GM19193 (cell line): ENCODE results near the gene KLHL40.

ENCODE experiments used
- POLR2A ChIP-seq: IDR thresholded peaks from 4 replicates; pipeline ENCODE4 v1.6.1; 2011; ENCODE audit not compliant: insufficient read depth, insufficient read length; ENCODE audit errors: extremely low read depth

KLHL40 gene

DNA sequence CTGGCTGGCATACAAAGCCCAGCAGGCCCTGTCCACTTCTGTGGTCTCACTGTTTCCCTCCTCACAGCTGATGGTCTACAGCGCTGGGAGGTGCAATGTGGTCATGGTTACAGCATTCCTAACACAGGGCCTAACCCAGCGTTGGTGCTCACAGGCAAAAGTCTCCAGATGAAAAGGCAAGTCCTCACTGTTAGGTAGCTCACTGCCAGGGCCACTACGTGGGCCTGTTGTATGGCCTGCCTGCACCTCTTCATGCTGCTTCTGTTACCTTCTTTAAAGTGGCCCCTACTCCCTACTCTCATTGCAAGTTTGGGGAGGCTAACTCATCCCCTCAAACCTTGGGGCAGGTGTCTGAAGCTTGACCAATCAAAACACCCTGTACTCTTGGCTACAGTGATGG is 56.5 kb downstream of the KLHL40 start:
- TF ChIP-seq POLR2A, result no peak
